Nephron (organoid): ENCODE data around the gene RPS18.
"Not testable (repeated sequence)": the region's sequence is repeated elsewhere in the genome, so short reads cannot be mapped to it uniquely, and the experiment has no call there.

Experiments used
- H3K27ac Mint-ChIP-seq, 3 experiments: 2 replicates each; pipeline ENCODE4 v1.8.0; 2020; ENCODE audit warnings: mixed read lengths in 3 of 3, mild to moderate bottlenecking in 2 of 3, moderate library complexity in 1 of 3
- H3K27me3 Mint-ChIP-seq: 2 replicates; pipeline ENCODE4 v1.8.0; 2021; ENCODE audit warnings: low read depth, mild to moderate bottlenecking, moderate library complexity, mixed read lengths
- H3K36me3 Mint-ChIP-seq: 2 replicates; pipeline ENCODE4 v1.8.0; 2020; ENCODE audit warnings: low read depth, mixed read lengths
- H3K4me1 Mint-ChIP-seq: 2 replicates; pipeline ENCODE4 v1.8.0; 2020; ENCODE audit warnings: mixed read lengths
- H3K4me3 Mint-ChIP-seq, 3 experiments: 2 replicates each; pipeline ENCODE4 v1.8.0; 2020; ENCODE audit warnings: mild to moderate bottlenecking in 3 of 3, mixed read lengths in 3 of 3, moderate library complexity in 2 of 3
- H3K9me3 Mint-ChIP-seq: 2 replicates; pipeline ENCODE4 v1.8.0; 2020; ENCODE audit warnings: mixed read lengths
- TF ChIP-seq, protein P1 (sequence below), 3 experiments: fragments of 200-600 bp; sonication (generic); IDR thresholded peaks; one replicate each; pipeline ENCODE4 v1.5.0; 2021; ENCODE audit warnings: antibody characterized with exemption in 3 of 3; ENCODE audit not compliant: unreplicated experiment in 3 of 3

The RPS18 gene

DNA sequence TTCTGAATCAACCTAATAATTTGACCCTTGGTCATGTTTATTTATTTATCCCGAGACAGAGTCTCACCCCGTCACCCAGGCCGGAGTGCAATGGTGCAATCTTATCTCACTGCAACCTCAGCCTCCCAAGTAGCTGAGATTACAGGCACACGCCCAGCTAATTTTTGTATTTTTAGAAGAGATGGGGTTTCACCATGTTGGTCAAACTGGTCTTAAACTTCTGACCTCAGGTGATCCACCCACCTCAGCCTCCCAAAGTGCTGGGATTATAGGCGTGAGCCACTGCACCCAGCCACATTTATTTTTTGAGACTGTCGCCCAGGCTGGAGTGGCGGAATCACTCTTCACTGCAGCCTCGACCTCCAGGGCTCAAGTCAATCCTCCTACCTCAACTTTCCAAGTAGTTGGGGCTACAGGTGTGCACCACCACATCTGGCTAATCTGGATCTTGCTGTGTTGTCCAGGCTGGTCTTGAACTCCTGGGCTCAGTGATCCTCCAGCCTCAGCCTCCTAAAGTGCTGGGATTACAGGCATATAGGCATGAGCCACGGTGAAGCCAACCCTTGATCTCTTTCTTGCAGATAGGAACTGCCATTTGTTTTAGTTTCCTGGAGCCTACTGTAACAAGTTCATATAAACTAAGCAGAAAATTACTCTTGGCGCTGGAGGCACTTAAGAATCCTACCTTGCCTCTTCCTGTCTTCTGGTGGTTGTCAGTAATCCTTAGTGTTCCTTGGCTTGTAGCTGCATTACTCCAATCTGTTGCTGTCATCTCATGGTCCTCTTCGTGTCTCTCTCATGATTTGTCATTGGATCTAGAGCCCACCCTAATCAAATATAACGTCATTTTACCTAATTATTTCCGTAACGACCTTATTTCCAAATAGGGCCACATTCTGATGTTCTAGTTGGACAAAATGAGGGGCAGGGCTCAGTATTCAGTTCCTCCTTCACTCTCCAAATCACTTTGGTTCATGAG is 2.3 kb downstream of the RPS18 start:
- Mint-ChIP-seq H3K9me3 (no peaks in the 10 kb centered on the region), H3K4me3 (peak overlapping the region; percentile 96 to 97 (median 97)), H3K36me3 (peaks cover 39% of the 10 kb centered on the region), H3K4me1 (peaks cover 59% of the 10 kb centered on the region), H3K27ac (peak overlapping the region; percentile 6 to 100 (median 22)), H3K27me3 (no peaks in the 10 kb centered on the region)
- TF ChIP-seq, protein P1, sequence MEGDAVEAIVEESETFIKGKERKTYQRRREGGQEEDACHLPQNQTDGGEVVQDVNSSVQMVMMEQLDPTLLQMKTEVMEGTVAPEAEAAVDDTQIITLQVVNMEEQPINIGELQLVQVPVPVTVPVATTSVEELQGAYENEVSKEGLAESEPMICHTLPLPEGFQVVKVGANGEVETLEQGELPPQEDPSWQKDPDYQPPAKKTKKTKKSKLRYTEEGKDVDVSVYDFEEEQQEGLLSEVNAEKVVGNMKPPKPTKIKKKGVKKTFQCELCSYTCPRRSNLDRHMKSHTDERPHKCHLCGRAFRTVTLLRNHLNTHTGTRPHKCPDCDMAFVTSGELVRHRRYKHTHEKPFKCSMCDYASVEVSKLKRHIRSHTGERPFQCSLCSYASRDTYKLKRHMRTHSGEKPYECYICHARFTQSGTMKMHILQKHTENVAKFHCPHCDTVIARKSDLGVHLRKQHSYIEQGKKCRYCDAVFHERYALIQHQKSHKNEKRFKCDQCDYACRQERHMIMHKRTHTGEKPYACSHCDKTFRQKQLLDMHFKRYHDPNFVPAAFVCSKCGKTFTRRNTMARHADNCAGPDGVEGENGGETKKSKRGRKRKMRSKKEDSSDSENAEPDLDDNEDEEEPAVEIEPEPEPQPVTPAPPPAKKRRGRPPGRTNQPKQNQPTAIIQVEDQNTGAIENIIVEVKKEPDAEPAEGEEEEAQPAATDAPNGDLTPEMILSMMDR (IDR thresholded peaks at IDR 0.05; ENCODE audit: unreplicated experiment in 3 of 3), result no peak

DNA sequence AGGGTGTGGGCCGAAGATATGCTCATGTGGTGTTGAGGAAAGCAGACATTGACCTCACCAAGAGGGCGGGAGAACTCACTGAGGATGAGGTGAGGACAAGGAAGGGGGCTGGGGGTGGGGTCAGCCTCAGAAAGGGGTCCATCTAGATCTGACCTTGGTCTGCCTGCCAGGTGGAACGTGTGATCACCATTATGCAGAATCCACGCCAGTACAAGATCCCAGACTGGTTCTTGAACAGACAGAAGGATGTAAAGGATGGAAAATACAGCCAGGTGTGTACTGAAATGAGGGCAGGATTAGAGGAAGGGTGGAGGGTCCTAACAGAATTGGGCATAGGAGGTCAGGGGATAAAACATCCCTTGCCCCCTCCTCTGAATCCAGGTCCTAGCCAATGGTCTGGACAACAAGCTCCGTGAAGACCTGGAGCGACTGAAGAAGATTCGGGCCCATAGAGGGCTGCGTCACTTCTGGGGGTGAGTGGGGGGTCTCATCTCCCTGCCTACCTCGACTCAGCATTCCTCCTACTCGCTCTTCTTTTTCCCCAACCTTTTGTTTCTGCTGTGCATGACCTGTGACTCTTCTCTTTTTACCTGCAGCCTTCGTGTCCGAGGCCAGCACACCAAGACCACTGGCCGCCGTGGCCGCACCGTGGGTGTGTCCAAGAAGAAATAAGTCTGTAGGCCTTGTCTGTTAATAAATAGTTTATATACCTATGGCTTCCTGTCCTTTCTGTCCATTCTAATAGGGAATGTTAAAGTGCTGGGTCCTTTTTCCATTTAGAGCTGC is 4.1 kb downstream of the RPS18 start:
- not testable (repeated sequence) for H3K27me3 Mint-ChIP-seq, H3K9me3 Mint-ChIP-seq
- peaks cover 38% of the 10 kb centered on the region for H3K36me3 Mint-ChIP-seq
- peaks cover 49% of the 10 kb centered on the region for H3K4me1 Mint-ChIP-seq
- peak overlapping the region; percentile 86 to 88 (median 87) for H3K4me3 Mint-ChIP-seq
- peak overlapping the region; percentile 42 to 88 (median 80) for H3K27ac Mint-ChIP-seq

DNA sequence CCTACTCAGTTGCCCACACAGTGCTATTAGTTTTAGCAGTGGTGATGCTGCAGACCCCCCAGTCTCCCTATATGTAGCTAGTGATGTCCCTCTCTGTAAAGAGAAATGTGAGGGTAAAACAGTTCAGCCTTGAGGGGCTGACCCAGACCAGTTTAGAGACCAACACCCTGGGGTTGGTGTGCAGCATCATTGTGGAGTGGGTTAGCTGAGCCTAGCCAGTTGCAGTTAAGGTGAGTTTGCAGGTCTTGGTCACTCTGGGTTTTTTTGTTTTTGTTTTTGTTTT is 4.6 kb downstream of the RPS18 start:
- peaks cover 42% of the 10 kb centered on the region for H3K36me3 Mint-ChIP-seq
- TF ChIP-seq, protein P1 (IDR thresholded peaks at IDR 0.05; ENCODE audit: unreplicated experiment in 3 of 3), result no peak
- H3K9me3 Mint-ChIP-seq, result no peaks in the 10 kb centered on the region
- H3K27me3 Mint-ChIP-seq, result no peaks in the 10 kb centered on the region
- peak overlapping the region; percentile 86 to 88 (median 87) for H3K4me3 Mint-ChIP-seq
- H3K27ac Mint-ChIP-seq, result peak overlapping the region; percentile 42 to 88 (median 80)
- peaks cover 48% of the 10 kb centered on the region for H3K4me1 Mint-ChIP-seq

DNA sequence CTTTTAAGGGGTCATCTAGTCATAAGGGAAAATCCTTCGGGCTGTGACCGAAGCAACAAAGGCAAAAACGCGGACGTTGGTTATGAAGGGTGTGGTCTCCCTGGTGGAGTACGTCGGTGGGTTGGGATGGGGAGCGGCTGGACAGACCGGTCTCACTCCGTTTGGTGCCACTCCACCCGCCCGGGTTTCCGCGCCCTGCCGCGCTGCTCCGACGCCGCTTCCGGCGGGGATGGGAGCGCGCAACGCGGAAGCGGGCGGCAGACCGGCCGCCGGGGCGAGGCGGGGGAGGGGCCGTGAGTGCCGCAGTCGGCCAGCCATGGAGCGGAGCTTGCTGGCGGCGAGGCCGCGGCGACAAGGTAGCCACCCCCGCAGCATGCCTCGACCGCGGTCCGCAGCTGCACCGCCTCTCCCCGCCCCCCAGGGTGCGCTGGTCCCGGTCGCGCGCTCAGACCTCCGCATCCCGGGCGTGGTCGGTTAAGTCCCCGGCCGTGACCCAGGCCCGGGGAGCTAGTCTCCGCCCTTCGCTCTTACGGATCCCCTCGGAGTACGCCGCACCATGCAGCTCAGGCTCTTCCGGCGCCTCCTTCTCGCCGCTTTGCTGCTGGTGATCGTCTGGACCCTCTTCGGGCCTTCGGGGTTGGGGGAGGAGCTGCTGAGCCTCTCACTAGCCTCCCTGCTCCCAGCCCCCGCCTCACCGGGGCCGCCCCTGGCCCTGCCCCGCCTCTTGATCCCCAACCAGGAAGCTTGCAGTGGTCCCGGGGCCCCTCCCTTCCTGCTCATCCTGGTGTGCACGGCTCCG is 5.2 kb downstream of the RPS18 start, which contains the start of gene B3GALT4:
TSS of gene B3GALT4 (plus strand) at position 260 of the 799 bp plus-strand sequence. CDS start at position 557, 297 bp downstream.
- peak within 1 kb of the TSS; percentile 86 to 91 (median 87) for H3K4me3 Mint-ChIP-seq

DNA sequence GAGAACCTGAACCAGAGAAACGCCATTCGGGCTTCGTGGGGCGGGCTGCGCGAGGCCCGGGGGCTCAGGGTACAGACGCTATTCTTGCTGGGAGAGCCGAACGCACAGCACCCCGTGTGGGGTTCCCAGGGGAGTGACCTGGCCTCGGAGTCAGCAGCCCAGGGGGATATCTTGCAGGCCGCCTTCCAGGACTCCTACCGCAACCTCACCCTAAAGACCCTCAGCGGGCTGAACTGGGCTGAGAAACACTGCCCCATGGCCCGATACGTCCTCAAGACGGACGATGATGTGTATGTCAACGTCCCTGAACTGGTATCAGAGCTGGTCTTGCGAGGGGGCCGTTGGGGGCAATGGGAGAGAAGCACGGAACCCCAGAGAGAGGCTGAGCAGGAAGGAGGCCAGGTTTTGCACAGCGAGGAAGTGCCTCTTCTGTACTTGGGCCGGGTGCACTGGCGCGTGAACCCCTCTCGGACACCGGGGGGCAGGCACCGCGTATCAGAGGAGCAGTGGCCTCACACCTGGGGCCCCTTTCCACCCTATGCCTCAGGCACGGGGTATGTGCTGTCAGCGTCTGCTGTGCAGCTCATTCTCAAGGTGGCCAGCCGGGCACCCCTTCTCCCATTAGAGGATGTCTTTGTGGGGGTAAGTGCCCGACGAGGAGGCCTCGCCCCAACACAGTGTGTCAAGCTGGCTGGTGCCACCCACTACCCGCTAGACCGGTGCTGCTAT is 6.0 kb downstream of the RPS18 start:
- Mint-ChIP-seq H3K36me3 (peaks cover 45% of the 10 kb centered on the region), H3K9me3 (no peaks in the 10 kb centered on the region), H3K27ac (peak overlapping the region; percentile 65 to 93 (median 91)), H3K4me1 (peaks cover 36% of the 10 kb centered on the region), H3K4me3 (peak overlapping the region; percentile 83 to 91 (median 87)), H3K27me3 (no peaks in the 10 kb centered on the region)
- TF ChIP-seq, protein P1 (IDR thresholded peaks at IDR 0.05; ENCODE audit: unreplicated experiment in 3 of 3), result no peak

More for the DNA sequence above, 5.2 kb downstream of the RPS18 start, which contains the start of gene B3GALT4:
- TF ChIP-seq, protein P1 (IDR thresholded peaks at IDR 0.05; ENCODE audit: unreplicated experiment in 3 of 3), result peak; percentile 53 to 66 (median 59)
- Mint-ChIP-seq H3K4me1 (peaks cover 43% of the 10 kb centered on the region), H3K27ac (peak within 1 kb of the TSS; percentile 65 to 93 (median 91)), H3K27me3 (no peaks in the 10 kb centered on the region), H3K36me3 (peaks cover 45% of the 10 kb centered on the region), H3K9me3 (no peaks in the 10 kb centered on the region)
